ENCODE data around the gene ESYT3.

DNA sequence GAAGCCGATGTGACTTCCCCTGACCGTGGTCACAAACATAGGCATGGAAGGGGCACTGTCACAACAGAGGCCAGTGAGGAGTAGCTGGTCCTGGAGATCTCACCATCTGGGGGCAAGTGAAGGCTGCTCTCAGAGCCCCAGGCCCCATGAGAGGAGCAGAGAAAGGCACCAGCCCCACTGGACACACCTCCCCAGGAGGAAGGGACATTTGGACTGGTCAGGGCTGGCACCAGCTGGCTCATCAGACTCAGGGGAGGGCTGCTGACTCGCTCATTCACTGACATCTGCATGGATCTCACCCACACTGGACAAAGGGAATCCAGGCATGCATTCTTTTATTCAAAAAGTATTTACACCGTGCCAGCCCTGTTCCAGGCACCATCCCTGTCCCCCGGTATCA is 26.8 kb downstream of the ESYT3 start:
- TF ChIP-seq, protein P1, sequence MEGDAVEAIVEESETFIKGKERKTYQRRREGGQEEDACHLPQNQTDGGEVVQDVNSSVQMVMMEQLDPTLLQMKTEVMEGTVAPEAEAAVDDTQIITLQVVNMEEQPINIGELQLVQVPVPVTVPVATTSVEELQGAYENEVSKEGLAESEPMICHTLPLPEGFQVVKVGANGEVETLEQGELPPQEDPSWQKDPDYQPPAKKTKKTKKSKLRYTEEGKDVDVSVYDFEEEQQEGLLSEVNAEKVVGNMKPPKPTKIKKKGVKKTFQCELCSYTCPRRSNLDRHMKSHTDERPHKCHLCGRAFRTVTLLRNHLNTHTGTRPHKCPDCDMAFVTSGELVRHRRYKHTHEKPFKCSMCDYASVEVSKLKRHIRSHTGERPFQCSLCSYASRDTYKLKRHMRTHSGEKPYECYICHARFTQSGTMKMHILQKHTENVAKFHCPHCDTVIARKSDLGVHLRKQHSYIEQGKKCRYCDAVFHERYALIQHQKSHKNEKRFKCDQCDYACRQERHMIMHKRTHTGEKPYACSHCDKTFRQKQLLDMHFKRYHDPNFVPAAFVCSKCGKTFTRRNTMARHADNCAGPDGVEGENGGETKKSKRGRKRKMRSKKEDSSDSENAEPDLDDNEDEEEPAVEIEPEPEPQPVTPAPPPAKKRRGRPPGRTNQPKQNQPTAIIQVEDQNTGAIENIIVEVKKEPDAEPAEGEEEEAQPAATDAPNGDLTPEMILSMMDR (conservative IDR thresholded peaks at IDR 0.05), result no peak
- no peak for TF ChIP-seq EZH2 (IDR thresholded peaks at IDR 0.05; ENCODE audit: low read depth)

Measured in PC-9 (cell line).